HCT116 (cell line): ENCODE results near the gene CDHR5. TPM values are rescaled to one million over a fixed set of nuclear protein-coding genes. Genes with fewer than 3 reads are reported as not detected.

Source experiments
- ATAC-seq: fragments of 200-7000 bp; cut with Tn5 transposase; 2 replicates; pipeline ENCODE4 v1.9.1; 2020; ENCODE audit warnings: mild to moderate bottlenecking, moderate library complexity
- BruUV-seq: library from RNA; stranded (reverse); fragments of 400-500 nt; replicated peaks from 2 replicates; lab custom pipeline; 2021; lab: Mats Ljungman, UMichigan
- CTCF ChIA-PET: fragments of 300-600 bp; sonication (Branson Sonifier 250); formaldehyde crosslinking; loops from one replicate; lab custom pipeline; 2021; ENCODE audit warnings: antibody characterized with exemption; lab: Charles Lee
- POLR2A ChIA-PET: fragments of 300-600, 350-600 bp; sonication (Branson Sonifier 250); formaldehyde crosslinking; loops from one replicate; lab custom pipeline; 2021; ENCODE audit warnings: antibody characterized with exemption; lab: Charles Lee
- RAD21 ChIA-PET, 2 experiments: fragments of 300-600 bp; sonication (Branson Sonifier 250); formaldehyde crosslinking; loops; one replicate each; lab custom pipeline; 2023; ENCODE audit warnings: low total read pairs in 2 of 2; ENCODE audit not compliant: uncharacterized antibody in 2 of 2, unreplicated experiment in 2 of 2, low non-redundant PET in 1 of 2; lab: Charles Lee
- DNase-seq: peaks from one replicate; pipeline ENCODE4 v3.0.0-alpha.2; 2010; ENCODE audit warnings: low read depth, low spot score
- H2AFZ ChIP-seq: fragments of 200-600 bp; shearing (Covaris generic), sonication (generic); 2 replicates; pipeline ENCODE4 v1.6.1; 2017; ENCODE audit warnings: low read depth, mixed run types, mixed read lengths, antibody characterized with exemption, low read length; ENCODE audit not compliant: poor library complexity, severe bottlenecking
- H3K27ac ChIP-seq: 2 replicates; pipeline ENCODE4 v1.5.1; 2012; ENCODE audit warnings: low read depth, low read length
- H3K27me3 ChIP-seq: fragments of 200-600 bp; sonication (generic); 2 replicates; pipeline ENCODE4 v1.6.1; 2016; ENCODE audit warnings: mixed run types, low read length, mixed read lengths; ENCODE audit not compliant: insufficient read depth
- H3K36me3 ChIP-seq, 2 experiments: fragments of 200-500 bp in 1 of 2; fragments of 200-600 bp in 1 of 2; sonication (Bioruptor generic) in 1 of 2; sonication (generic) in 1 of 2; 2 replicates each; pipeline versions ENCODE4 v1.5.1 to v1.6.1; 2014 to 2016; ENCODE audit warnings: low read length in 2 of 2, inconsistent platforms in 1 of 2, mixed read lengths in 1 of 2, mixed run types in 1 of 2; ENCODE audit not compliant: insufficient read depth in 2 of 2, control insufficient read depth in 1 of 2
- H3K4me1 ChIP-seq, 2 experiments: fragments of 200-600 bp in 1 of 2; sonication (generic) in 1 of 2; 2 replicates each; pipeline versions ENCODE4 v1.5.1 to v1.6.1; 2012 to 2017; ENCODE audit warnings: low read length in 2 of 2, inconsistent platforms in 1 of 2, mild to moderate bottlenecking in 1 of 2, mixed read lengths in 1 of 2, mixed run types in 1 of 2, moderate library complexity in 1 of 2; ENCODE audit not compliant: insufficient read depth in 2 of 2, control insufficient read depth in 1 of 2
- H3K4me2 ChIP-seq: fragments of 200-600 bp; sonication (generic); 2 replicates; pipeline ENCODE4 v1.6.1; 2017; ENCODE audit warnings: mixed run types, low read length, mixed read lengths
- H3K4me3 ChIP-seq, 2 experiments: fragments of 200-600 bp in 1 of 2; sonication (generic) in 1 of 2; replicated peaks in 1 of 2; 2 replicates each; pipeline ENCODE4 v1.5.1; 2011 to 2016; ENCODE audit warnings: low read length in 2 of 2, control low read depth in 1 of 2, low read depth in 1 of 2, mild to moderate bottlenecking in 1 of 2, mixed read lengths in 1 of 2, mixed run types in 1 of 2
- H3K79me2 ChIP-seq: fragments of 200-600 bp; sonication (generic); 2 replicates; pipeline ENCODE4 v1.6.1; 2017; ENCODE audit warnings: mild to moderate bottlenecking, mixed run types, low read length, moderate library complexity, mixed read lengths; ENCODE audit not compliant: insufficient read depth
- H3K9ac ChIP-seq: fragments of 200-600 bp; sonication (generic); 2 replicates; pipeline ENCODE4 v1.6.1; 2016; ENCODE audit warnings: low read length, mixed read lengths
- H3K9me2 ChIP-seq: fragments of 200-600 bp; sonication (generic), shearing (Covaris generic); 2 replicates; pipeline ENCODE4 v1.6.1; 2017; ENCODE audit warnings: mixed run types, mild to moderate bottlenecking, moderate library complexity; ENCODE audit not compliant: insufficient read depth
- H3K9me3 ChIP-seq, 2 experiments: fragments of 200-500 bp in 1 of 2; fragments of 200-600 bp in 1 of 2; sonication (Bioruptor generic) in 1 of 2; sonication (generic) in 1 of 2; 2 replicates each; pipeline ENCODE4 v1.6.1; 2014 to 2017; ENCODE audit warnings: low read length in 2 of 2, mixed read lengths in 2 of 2, inconsistent platforms in 1 of 2, low read depth in 1 of 2, mild to moderate bottlenecking in 1 of 2, mixed run types in 1 of 2, moderate library complexity in 1 of 2; ENCODE audit not compliant: control insufficient read depth in 1 of 2, insufficient read depth in 1 of 2
- H4K20me1 ChIP-seq: fragments of 200-600 bp; sonication (generic), shearing (Covaris generic); 2 replicates; pipeline ENCODE4 v1.6.1; 2017; ENCODE audit warnings: mixed run types, mild to moderate bottlenecking, moderate library complexity; ENCODE audit not compliant: insufficient read depth
- JUND ChIP-seq: IDR thresholded peaks from 2 replicates; pipeline ENCODE4 v1.6.1; 2012
- POLR2AphosphoS5 ChIP-seq: IDR thresholded peaks from 2 replicates; pipeline ENCODE4 v1.6.1; 2011; ENCODE audit warnings: mild to moderate bottlenecking, low read depth, low read length, moderate library complexity
- SIN3A ChIP-seq: IDR thresholded peaks from 2 replicates; pipeline ENCODE4 v1.6.1; 2012; ENCODE audit warnings: low read depth
- SRF ChIP-seq: IDR thresholded peaks from 2 replicates; pipeline ENCODE4 v1.6.1; 2012; ENCODE audit warnings: low read depth
- TCF7L2 ChIP-seq: IDR thresholded peaks from 2 replicates; pipeline ENCODE4 v1.7.0; 2011; ENCODE audit warnings: borderline replicate concordance, inconsistent platforms; ENCODE audit not compliant: insufficient read depth, insufficient read length; ENCODE audit errors: extremely low read depth
- YY1 ChIP-seq: IDR thresholded peaks from 2 replicates; pipeline ENCODE4 v1.6.1; 2011; ENCODE audit warnings: low read length, low read depth, moderate library complexity, mild to moderate bottlenecking; ENCODE audit not compliant: insufficient replicate concordance; ENCODE audit errors: extremely low read depth
- ZFX ChIP-seq: fragments of 450-650 bp; IDR thresholded peaks from 2 replicates; pipeline ENCODE4 v1.6.1; 2017
- intact Hi-C: fragments of 100-400 bp; cut with micrococcal nuclease; formaldehyde crosslinking; loops from 2 replicates; pipeline ENCODE4 v1.10.0; 2022
- total RNA-seq: library from RNA; stranded (reverse); gene quantifications from one replicate; pipeline ENCODE4 v1.2.1, GENCODE V29; 2021; ENCODE audit not compliant: unreplicated experiment

The CDHR5 gene
- total RNA-seq, 1 experiment from 2014 or later: not detected

DNA sequence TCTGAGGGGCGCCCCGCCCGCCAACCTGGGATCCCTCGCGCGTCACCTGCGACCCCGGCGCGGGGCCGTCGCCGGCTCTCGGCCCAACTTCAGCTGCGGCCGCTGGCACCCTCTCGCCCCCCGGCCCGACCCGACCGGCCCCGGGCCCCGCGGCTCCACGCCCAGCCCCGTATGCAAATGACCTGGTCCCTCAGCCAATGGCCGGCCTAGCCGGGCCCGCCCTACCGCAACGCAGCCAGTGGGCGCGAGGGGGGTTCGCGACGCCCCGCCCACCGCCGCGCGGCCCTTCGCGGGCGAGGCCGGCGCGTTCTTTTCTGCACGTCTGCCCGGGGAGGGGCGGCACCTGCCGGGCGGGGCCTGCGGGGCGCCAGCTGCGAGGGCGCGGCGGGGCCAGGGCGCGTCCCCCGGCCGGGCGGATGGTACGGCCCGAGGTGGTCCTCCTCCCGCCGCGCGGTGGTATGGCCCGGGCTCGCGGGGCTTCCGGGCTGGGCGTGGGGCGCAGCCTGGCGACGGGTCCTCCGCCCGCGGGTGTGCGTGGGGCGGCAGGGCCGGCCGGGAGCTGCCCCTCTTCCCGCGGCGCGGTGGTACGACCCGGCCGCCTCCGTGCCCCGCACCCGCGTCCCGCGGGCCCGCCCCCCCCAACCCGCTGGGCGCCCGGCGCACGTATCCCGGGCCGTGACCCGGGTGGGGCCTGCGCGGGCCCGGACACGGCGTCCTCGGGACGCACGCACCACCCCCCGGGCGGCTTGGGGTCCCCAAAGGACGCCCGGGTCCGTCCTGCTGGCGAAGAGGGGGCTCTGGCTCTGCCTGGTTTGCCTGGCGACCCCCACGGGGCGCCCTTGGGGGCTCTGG lies 56.2 kb downstream of the CDHR5 start:
- no peaks in the 10 kb centered on the region for H3K79me2 ChIP-seq
- H3K4me1 ChIP-seq: peaks cover 11 to 51% of the 10 kb centered on the region in 2 experiments; a peak in 3 of 4 replicates
- H4K20me1 ChIP-seq: no peaks in the 10 kb centered on the region
- H3K36me3 ChIP-seq: 0 out of 4 replicates have a peak, but pooled peaks cover 0 to 3% of the 10 kb centered on the region in 2 experiments
- CTCF ChIA-PET: no interaction called here
- no peaks in the 10 kb centered on the region for H3K9me3 ChIP-seq
- intact Hi-C loops: no loop called here
- peak; percentile 95 for ATAC-seq
- RAD21 ChIA-PET: no interaction called here
- peak overlapping the region; percentile 82 for H3K9ac ChIP-seq
- no TSS peak for BruUV-seq
- peak overlapping the region; percentile 96 for H3K27ac ChIP-seq
- H2AFZ ChIP-seq: no peak overlapping the region
- POLR2A ChIA-PET: no interaction called here
- peak overlapping the region; percentile 71 to 75 for H3K4me3 ChIP-seq
- peak overlapping the region; percentile 83 for H3K4me2 ChIP-seq
- no peaks in the 10 kb centered on the region for H3K9me2 ChIP-seq
- TF ChIP-seq SIN3A: no peak
- TF ChIP-seq JUND: no peak
- TF ChIP-seq POLR2AphosphoS5: peak; percentile 63
- no peak for TF ChIP-seq SRF
- peak; percentile 42; the same call in 1 of the 2 replicates for TF ChIP-seq ZFX
- TF ChIP-seq TCF7L2: peak; percentile 67
- no peak for TF ChIP-seq YY1
- TF ChIP-seq, all 23 proteins: peak for 3
- no peaks in the 10 kb centered on the region for H3K27me3 ChIP-seq
- DNase-seq: peak; percentile 76

DNA sequence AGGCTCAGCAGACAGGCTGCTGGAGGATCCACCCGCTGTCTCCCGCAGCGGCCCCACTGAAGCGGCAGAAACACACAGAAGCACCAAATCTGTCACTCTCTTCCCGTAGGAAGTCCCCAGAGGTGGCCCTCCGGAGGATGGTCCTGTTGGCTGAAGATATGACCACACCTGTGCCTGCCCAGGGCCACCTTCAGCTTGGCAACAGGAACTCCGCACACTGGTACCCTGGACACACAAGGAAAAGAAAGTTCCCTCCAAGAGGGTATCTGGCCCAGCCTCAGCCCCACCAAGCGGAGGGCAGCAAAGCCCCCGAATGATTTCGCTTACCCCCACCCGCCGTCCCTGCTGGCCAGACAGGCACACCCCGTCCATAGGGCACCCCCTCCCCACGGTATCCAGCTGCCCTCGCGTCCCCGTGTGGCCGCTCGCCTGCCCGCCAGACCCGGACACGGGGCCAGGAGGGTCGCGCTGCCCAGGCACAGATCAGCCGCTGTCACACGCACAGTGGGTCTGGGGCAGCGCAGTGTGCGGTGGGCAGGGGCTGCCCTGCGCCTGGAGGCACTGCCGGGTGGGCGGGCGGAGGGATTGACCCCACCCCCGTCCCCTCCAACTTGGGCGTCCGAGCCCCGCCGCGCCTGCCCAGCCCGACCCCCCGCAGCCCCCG lies 57.0 kb downstream of the CDHR5 start:
- POLR2A ChIA-PET: no interaction called here
- H3K36me3 ChIP-seq: 0 out of 4 replicates have a peak, but pooled peaks cover 0 to 3% of the 10 kb centered on the region in 2 experiments
- no peak for DNase-seq
- H3K4me3 ChIP-seq: peak overlapping the region; percentile 71 to 75
- RAD21 ChIA-PET: no interaction called here
- H4K20me1 ChIP-seq: no peaks in the 10 kb centered on the region
- H3K9me2 ChIP-seq: no peaks in the 10 kb centered on the region
- H3K9me3 ChIP-seq: no peaks in the 10 kb centered on the region
- TF ChIP-seq YY1: no peak
- 0 out of 2 replicates have a peak, but pooled peaks have one; percentile 8 for TF ChIP-seq POLR2AphosphoS5
- TF ChIP-seq, all 23 proteins: peak for 1
- no peak overlapping the region for H2AFZ ChIP-seq
- no TSS peak for BruUV-seq
- peak; percentile 23 for ATAC-seq
- H3K79me2 ChIP-seq: no peaks in the 10 kb centered on the region
- no peaks in the 10 kb centered on the region for H3K27me3 ChIP-seq
- intact Hi-C loops: no loop called here
- CTCF ChIA-PET: no interaction called here
- peaks cover 11 to 53% of the 10 kb centered on the region in 2 experiments; a peak in 3 of 4 replicates for H3K4me1 ChIP-seq
- H3K4me2 ChIP-seq: peak overlapping the region; percentile 83
- peak overlapping the region; percentile 67 for H3K9ac ChIP-seq
- H3K27ac ChIP-seq: peak overlapping the region; percentile 96; the same call in 1 of the 2 replicates
